ENCODE measurements around the gene WNT3A.

The WNT3A gene

GRCh38 chr1:228005511-228006033, 1.2 kb upstream of the WNT3A start:
- peak; percentile 6; the same call in 1 of the 3 replicates for ATAC-seq

GRCh38 chr1:228006034-228006785, 588 bp upstream of the WNT3A start:
- TF ChIP-seq, protein P1, sequence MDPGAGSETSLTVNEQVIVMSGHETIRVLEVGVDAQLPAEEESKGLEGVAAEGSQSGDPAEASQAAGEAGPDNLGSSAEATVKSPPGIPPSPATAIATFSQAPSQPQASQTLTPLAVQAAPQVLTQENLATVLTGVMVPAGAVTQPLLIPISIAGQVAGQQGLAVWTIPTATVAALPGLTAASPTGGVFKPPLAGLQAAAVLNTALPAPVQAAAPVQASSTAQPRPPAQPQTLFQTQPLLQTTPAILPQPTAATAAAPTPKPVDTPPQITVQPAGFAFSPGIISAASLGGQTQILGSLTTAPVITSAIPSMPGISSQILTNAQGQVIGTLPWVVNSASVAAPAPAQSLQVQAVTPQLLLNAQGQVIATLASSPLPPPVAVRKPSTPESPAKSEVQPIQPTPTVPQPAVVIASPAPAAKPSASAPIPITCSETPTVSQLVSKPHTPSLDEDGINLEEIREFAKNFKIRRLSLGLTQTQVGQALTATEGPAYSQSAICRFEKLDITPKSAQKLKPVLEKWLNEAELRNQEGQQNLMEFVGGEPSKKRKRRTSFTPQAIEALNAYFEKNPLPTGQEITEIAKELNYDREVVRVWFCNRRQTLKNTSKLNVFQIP (CRISPR knock-in tag; IDR thresholded peaks at IDR 0.05; ENCODE audit: borderline replicate concordance, low read depth), result no peak
- no peak for TF ChIP-seq ZFP3 (CRISPR knock-in tag; IDR thresholded peaks at IDR 0.05)
- ATAC-seq, result no peak

More at GRCh38 chr1:228005511-228006033, 1.2 kb upstream of the WNT3A start:
- TF ChIP-seq ZNF565 (CRISPR knock-in tag; conservative IDR thresholded peaks at IDR 0.05; ENCODE audit: low read depth), result no peak
- TF ChIP-seq BACH2 (CRISPR knock-in tag; IDR thresholded peaks at IDR 0.05; ENCODE audit: borderline replicate concordance), result no peak
- TF ChIP-seq TOX (CRISPR knock-in tag; IDR thresholded peaks at IDR 0.05; ENCODE audit: borderline replicate concordance), result no peak
- no peak for TF ChIP-seq PATZ1 (CRISPR knock-in tag; IDR thresholded peaks at IDR 0.05; ENCODE audit: borderline replicate concordance)
- TF ChIP-seq ZNF8 (CRISPR knock-in tag; IDR thresholded peaks at IDR 0.05), result no peak
- TF ChIP-seq ZC3H10 (CRISPR knock-in tag; IDR thresholded peaks at IDR 0.05), result no peak
- no peak for TF ChIP-seq OSR1 (CRISPR knock-in tag; IDR thresholded peaks at IDR 0.05)
- TF ChIP-seq, protein P1 (CRISPR knock-in tag; IDR thresholded peaks at IDR 0.05; ENCODE audit: borderline replicate concordance, low read depth), result no peak
- TF ChIP-seq SNAI2 (CRISPR knock-in tag; IDR thresholded peaks at IDR 0.05), result no peak
- TF ChIP-seq RARB (CRISPR knock-in tag; IDR thresholded peaks at IDR 0.05), result no peak
- no peak for TF ChIP-seq ZNF70 (CRISPR knock-in tag; IDR thresholded peaks at IDR 0.05)
- no peak for TF ChIP-seq TSHZ2 (CRISPR knock-in tag; IDR thresholded peaks at IDR 0.05)
- no peak for TF ChIP-seq ARNTL (CRISPR knock-in tag; IDR thresholded peaks at IDR 0.05; ENCODE audit: borderline replicate concordance, low read depth)
- no peak for TF ChIP-seq ESRRG (CRISPR knock-in tag; IDR thresholded peaks at IDR 0.05)
- TF ChIP-seq ZFP30 (CRISPR knock-in tag; IDR thresholded peaks at IDR 0.05), result no peak
- no peak for TF ChIP-seq PPARA (CRISPR knock-in tag; IDR thresholded peaks at IDR 0.05; ENCODE audit: borderline replicate concordance)
- TF ChIP-seq CSRNP3 (CRISPR knock-in tag; IDR thresholded peaks at IDR 0.05), result no peak
- no peak for TF ChIP-seq GLIS3 (CRISPR knock-in tag; IDR thresholded peaks at IDR 0.05)
